Epithelial cell of esophagus (primary cell): ENCODE results near the gene PICALM.
A peak's percentile ranks its signal among the peaks of the same experiment; 100 is the strongest.

ENCODE experiments used
- DNase-seq: peaks from one replicate; pipeline ENCODE4 v3.0.0; 2010; ENCODE audit warnings: low read depth
- H3K4me3 ChIP-seq: 2 replicates; pipeline ENCODE4 v1.5.1; 2011; ENCODE audit warnings: mild to moderate bottlenecking, low read length, control low read depth
- TF ChIP-seq, protein P1 (sequence below): IDR thresholded peaks from 2 replicates; pipeline ENCODE4 v1.5.1; 2011; ENCODE audit warnings: low read depth, mild to moderate bottlenecking, low read length, control low read depth, inconsistent platforms; ENCODE audit not compliant: insufficient read depth; ENCODE audit errors: missing control alignments

PICALM gene

GRCh38 chr11:86050196-86050709 lies 18.6 kb downstream of the PICALM start:
- no peak for DNase-seq
- no peak overlapping the region for H3K4me3 ChIP-seq
- TF ChIP-seq, protein P1, sequence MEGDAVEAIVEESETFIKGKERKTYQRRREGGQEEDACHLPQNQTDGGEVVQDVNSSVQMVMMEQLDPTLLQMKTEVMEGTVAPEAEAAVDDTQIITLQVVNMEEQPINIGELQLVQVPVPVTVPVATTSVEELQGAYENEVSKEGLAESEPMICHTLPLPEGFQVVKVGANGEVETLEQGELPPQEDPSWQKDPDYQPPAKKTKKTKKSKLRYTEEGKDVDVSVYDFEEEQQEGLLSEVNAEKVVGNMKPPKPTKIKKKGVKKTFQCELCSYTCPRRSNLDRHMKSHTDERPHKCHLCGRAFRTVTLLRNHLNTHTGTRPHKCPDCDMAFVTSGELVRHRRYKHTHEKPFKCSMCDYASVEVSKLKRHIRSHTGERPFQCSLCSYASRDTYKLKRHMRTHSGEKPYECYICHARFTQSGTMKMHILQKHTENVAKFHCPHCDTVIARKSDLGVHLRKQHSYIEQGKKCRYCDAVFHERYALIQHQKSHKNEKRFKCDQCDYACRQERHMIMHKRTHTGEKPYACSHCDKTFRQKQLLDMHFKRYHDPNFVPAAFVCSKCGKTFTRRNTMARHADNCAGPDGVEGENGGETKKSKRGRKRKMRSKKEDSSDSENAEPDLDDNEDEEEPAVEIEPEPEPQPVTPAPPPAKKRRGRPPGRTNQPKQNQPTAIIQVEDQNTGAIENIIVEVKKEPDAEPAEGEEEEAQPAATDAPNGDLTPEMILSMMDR, result no peak

DNA sequence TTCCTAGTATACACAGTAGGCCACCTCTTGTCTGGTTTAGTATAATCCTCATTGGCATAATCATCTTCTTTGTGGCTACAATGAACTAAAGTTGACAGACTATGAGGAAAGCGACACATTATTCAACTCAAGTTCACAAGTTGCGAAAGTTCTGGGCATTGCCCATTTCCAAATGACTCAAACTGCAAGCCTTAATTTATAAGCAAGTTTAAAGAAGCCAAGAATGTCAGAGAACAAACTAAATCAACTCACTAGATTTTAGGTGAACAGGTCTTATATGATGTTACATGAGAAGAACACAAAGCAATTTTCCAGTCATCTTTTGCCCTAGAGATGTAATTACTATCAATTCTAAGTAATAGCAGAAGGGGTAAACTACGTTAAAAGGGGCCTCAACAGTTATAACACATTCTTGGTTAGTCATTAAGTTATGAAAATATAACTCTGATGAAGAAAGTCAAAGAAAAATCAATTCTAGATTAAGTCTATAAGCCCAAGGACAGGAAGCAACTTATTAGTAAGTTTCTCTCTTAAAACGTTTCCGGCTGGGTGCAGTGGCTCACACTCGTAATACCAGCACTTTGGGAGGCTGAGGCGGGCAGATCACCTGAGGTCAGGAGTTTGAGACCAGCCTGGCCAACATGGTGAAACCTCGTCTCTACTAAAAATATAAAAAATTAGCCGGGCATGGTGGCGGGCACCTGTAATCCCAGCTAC lies 21.5 kb downstream of the PICALM start:
- H3K4me3 ChIP-seq, result no peak overlapping the region

GRCh38 chr11:86046116-86046515 lies 22.8 kb downstream of the PICALM start:
- TF ChIP-seq, protein P1, result no peak
- DNase-seq, result peak; percentile 63
- H3K4me3 ChIP-seq, result no peak overlapping the region

More for the DNA sequence above, 21.5 kb downstream of the PICALM start:
- peak; percentile 85 for DNase-seq
- TF ChIP-seq, protein P1, result no peak

DNA sequence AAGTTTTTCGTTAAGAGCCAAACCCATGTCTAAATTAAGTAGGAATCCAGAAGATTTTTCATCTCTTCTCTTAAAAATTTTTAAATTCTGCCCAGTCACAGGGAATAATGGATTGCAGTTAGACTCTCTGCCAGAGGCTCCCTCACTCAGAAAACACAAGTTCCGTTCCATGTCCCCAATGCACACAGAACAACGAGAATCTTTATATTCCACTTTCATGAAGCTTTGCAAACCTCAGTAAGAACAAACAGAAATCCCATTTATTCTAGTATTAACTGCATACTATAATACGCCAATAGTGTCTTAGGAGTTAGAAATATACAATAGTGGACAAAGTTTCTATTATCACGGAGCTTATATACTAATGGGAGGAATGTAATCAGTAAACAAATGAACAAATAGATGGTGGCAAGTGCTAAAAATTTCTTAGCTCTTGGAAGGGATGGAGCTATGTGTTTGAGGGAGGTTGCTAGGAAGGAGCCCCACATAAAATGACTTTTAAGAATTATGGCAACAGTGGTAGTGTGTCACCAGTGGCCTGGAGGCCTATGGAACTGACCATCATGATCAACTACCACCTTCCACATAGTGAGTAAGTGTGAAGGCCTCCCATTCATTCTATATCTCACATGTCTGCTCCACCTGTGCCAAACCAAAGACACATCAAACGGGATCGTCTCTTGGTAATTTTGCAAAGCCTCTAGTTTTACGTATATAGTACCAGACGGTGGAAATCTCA lies 24.9 kb downstream of the PICALM start:
- no peak for DNase-seq
- no peak overlapping the region for H3K4me3 ChIP-seq
- TF ChIP-seq, protein P1, result no peak

DNA sequence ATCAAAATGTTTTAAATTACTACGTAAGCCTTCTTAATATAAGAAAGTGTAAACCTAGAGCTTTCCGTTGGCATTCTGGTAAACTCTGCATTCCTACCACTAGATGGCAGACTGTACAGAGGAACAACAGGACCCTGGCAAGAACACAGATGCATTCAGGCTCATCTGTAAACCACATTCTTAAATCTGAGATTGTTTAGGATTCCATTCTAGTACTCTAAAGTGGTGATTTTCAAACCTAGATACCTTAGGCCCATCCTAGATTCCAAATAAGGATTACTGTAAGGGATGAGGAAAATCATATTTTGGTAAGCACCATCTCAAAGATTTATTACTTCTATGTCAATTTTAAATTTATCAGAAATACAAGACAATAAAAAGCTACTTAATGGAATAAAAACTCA lies 26.9 kb downstream of the PICALM start:
- peak; percentile 87 for DNase-seq
- TF ChIP-seq, protein P1, result peak; percentile 90
- no peak overlapping the region for H3K4me3 ChIP-seq

- TF ChIP-seq, protein P1, result no peak
- DNase-seq, result no peak
- H3K4me3 ChIP-seq, result no peak overlapping the region
Observed at GRCh38 chr11:86040919-86041850, 27.7 kb downstream of the PICALM start.
